Suprapubic skin (tissue), 4 donors: ENCODE measurements around the gene IRS2. TPM values are rescaled to one million over a fixed set of nuclear protein-coding genes. Genes with fewer than 3 reads are reported as not detected.

Source experiments
- DNase-seq, 2 donors: peaks; one replicate each; pipeline ENCODE4 v3.0.0-alpha.2; 2019; ENCODE audit warnings: low spot score in 2 of 2
- H3K27ac ChIP-seq: fragments of 200-600 bp; sonication (generic); one replicate; pipeline ENCODE4 v1.5.1; 2019
- H3K27me3 ChIP-seq: fragments of 200-600 bp; sonication (generic); one replicate; pipeline ENCODE4 v1.5.1; 2019
- H3K36me3 ChIP-seq: fragments of 200-600 bp; sonication (generic); one replicate; pipeline ENCODE4 v1.5.1; 2019
- H3K4me1 ChIP-seq: fragments of 200-600 bp; sonication (generic); one replicate; pipeline ENCODE4 v1.5.1; 2019
- H3K4me3 ChIP-seq: fragments of 200-600 bp; sonication (generic); one replicate; pipeline ENCODE4 v1.5.1; 2019; ENCODE audit warnings: mild to moderate bottlenecking
- H3K9me3 ChIP-seq: fragments of 200-600 bp; sonication (generic); one replicate; pipeline ENCODE4 v1.5.1; 2019
- EP300 ChIP-seq: sonication (generic); formaldehyde crosslinking; IDR thresholded peaks from one replicate; pipeline ENCODE4 v1.6.1; 2017; ENCODE audit warnings: antibody characterized with exemption
- POLR2A ChIP-seq, 2 donors: fragments of 450-650 bp; IDR thresholded peaks; one replicate each; pipeline ENCODE4 v1.6.1; 2017; ENCODE audit warnings: antibody characterized with exemption in 2 of 2, mild to moderate bottlenecking in 2 of 2, moderate library complexity in 2 of 2
- POLR2AphosphoS5 ChIP-seq, 3 donors: sonication (generic); formaldehyde crosslinking; IDR thresholded peaks; one replicate each; pipeline ENCODE4 v1.6.1; 2017; ENCODE audit warnings: antibody characterized with exemption in 3 of 3
- WGBS: methylation state at CpG from one replicate; pipeline ENCODE4 v1.1.5; 2018; 5-methylcytosine and 5-hydroxymethylcytosine counted together
- total RNA-seq, 4 donors: library from RNA; depleted of rRNA; stranded (reverse); fragments of >200 nt; gene quantifications; one replicate each; pipeline ENCODE4 v1.1.0, GENCODE V29; 2016
- TF ChIP-seq, protein P1 (sequence below), 2 donors: fragments of 200-600 bp in 1 of 2; fragments of 450-650 bp in 1 of 2; sonication (generic) in 1 of 2; IDR thresholded peaks; one replicate each; pipeline ENCODE4 v1.5.1; 2016 to 2019; ENCODE audit warnings: antibody characterized with exemption in 2 of 2, mild to moderate bottlenecking in 1 of 2, moderate library complexity in 1 of 2

IRS2 gene
- total RNA-seq, 4 donors from 2014 or later: 41.1 to 62.5 (median 51.8) TPM

DNA sequence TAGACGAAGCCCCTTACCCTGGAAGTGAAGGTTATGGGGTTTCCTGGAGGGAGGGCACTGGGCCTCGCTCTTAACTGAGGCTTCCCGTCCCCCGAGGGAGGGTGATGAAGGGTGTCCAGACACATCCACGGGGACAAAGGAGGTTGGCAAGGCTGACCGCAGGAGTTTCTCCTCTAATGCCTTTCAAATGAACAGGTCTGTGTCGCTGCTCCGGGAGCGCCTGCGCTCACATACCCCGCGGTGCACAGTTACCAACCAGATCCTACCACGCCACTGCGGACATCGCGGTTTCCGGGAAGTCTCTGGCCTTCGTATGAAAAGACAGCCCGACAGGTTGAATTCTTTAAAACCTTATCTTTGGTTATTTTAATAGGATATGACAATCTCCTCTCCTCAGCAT, 41.3 kb downstream of the IRS2 start:
- H3K9me3 ChIP-seq: no peaks in the 10 kb centered on the region
- DNase-seq: no peak
- no peaks in the 10 kb centered on the region for H3K27me3 ChIP-seq
- WGBS: 96% methylated on average over 15 of the region's 19 CpGs
- no peak overlapping the region for H3K4me3 ChIP-seq
- no peak for TF ChIP-seq POLR2A (IDR thresholded peaks at IDR 0.05)
- TF ChIP-seq POLR2AphosphoS5 (IDR thresholded peaks at IDR 0.05): no peak
- TF ChIP-seq, protein P1, sequence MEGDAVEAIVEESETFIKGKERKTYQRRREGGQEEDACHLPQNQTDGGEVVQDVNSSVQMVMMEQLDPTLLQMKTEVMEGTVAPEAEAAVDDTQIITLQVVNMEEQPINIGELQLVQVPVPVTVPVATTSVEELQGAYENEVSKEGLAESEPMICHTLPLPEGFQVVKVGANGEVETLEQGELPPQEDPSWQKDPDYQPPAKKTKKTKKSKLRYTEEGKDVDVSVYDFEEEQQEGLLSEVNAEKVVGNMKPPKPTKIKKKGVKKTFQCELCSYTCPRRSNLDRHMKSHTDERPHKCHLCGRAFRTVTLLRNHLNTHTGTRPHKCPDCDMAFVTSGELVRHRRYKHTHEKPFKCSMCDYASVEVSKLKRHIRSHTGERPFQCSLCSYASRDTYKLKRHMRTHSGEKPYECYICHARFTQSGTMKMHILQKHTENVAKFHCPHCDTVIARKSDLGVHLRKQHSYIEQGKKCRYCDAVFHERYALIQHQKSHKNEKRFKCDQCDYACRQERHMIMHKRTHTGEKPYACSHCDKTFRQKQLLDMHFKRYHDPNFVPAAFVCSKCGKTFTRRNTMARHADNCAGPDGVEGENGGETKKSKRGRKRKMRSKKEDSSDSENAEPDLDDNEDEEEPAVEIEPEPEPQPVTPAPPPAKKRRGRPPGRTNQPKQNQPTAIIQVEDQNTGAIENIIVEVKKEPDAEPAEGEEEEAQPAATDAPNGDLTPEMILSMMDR (IDR thresholded peaks at IDR 0.05): no peak
- no peak for TF ChIP-seq EP300
- H3K36me3 ChIP-seq: no peaks in the 10 kb centered on the region
- H3K27ac ChIP-seq: no peak overlapping the region
- peaks cover 14% of the 10 kb centered on the region for H3K4me1 ChIP-seq

- no peaks in the 10 kb centered on the region for H3K36me3 ChIP-seq
- TF ChIP-seq POLR2AphosphoS5 (IDR thresholded peaks at IDR 0.05) (no peak), EP300 (no peak), POLR2A (IDR thresholded peaks at IDR 0.05) (no peak)
- TF ChIP-seq, protein P1 (IDR thresholded peaks at IDR 0.05): no peak
- no peak for DNase-seq
- H3K4me3 ChIP-seq: no peak overlapping the region
- no peaks in the 10 kb centered on the region for H3K9me3 ChIP-seq
- no peaks in the 10 kb centered on the region for H3K27me3 ChIP-seq
- H3K4me1 ChIP-seq: peaks cover 14% of the 10 kb centered on the region
- no peak overlapping the region for H3K27ac ChIP-seq
- WGBS: 74% methylated on average over 17 of the region's 23 CpGs
Observed at GRCh38 chr13:109744512-109745051, 41.8 kb downstream of the IRS2 start.

DNA sequence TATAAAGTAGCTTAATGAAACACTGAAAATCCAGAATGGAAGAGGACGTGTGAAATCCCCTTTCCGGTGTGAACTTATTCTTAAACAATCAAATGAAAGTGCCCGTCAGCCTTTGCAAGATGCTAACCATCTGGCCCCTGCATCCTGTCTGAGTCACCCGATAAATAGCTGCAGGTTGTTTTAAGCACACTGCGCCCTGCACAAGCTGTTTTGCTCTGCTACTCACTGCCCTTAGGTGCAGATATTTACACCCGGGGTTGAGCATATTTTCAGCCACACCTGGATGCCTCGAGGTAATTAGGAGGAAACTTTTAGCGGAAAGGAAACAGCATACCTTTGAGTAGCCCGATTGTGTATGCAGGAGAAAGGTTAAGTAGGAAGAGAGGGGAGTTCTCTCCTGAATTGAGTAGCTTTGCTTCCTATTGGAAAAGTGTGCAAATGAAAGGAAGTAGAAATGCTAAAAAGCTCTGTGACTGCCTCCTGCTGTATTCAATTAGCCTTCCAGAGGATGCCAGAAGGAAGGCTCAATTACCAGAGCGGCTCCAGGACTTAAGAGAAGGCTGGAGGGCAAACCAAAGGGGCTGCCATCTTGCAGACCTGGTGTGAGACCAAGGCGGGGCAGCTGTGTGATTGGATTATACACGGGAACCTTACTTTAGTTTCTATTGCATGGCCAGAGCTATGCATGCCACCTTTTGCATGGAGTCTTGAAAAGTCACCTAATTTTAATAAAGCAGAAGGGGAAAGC, 42.5 kb downstream of the IRS2 start:
- 28% methylated on average over 12 of the region's 12 CpGs for whole genome bisulfite sequencing
- H3K4me1 ChIP-seq: peaks cover 14% of the 10 kb centered on the region
- no peaks in the 10 kb centered on the region for H3K27me3 ChIP-seq
- H3K27ac ChIP-seq: no peak overlapping the region
- no peak for DNase-seq
- TF ChIP-seq POLR2A (IDR thresholded peaks at IDR 0.05): no peak
- TF ChIP-seq, protein P1 (IDR thresholded peaks at IDR 0.05): no peak
- no peak for TF ChIP-seq POLR2AphosphoS5 (IDR thresholded peaks at IDR 0.05)
- TF ChIP-seq EP300: no peak
- no peak overlapping the region for H3K4me3 ChIP-seq
- no peaks in the 10 kb centered on the region for H3K9me3 ChIP-seq
- no peaks in the 10 kb centered on the region for H3K36me3 ChIP-seq

DNA sequence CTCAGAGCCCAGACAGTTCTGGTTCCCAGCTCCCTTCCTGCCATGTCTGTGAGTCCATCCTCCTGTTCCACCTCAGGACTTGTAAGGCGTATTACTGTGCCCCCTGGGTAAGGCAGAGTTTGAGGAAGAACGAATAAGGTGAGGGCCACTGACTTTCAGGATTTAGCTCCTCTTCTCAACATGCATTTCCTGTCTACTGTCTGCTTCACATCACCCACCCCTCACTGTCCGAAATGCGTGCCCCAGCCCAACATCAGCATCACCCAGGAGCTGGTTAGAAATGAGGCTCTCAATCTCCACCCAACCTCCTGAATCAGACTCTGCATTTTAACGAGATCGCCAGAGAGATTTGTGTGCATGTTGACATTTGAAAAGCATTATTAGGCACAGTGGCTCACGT, 44.4 kb downstream of the IRS2 start:
- no peak overlapping the region for H3K27ac ChIP-seq
- no peaks in the 10 kb centered on the region for H3K36me3 ChIP-seq
- no peaks in the 10 kb centered on the region for H3K9me3 ChIP-seq
- H3K27me3 ChIP-seq: no peaks in the 10 kb centered on the region
- DNase-seq: no peak
- TF ChIP-seq EP300 (no peak), POLR2A (IDR thresholded peaks at IDR 0.05) (no peak), POLR2AphosphoS5 (IDR thresholded peaks at IDR 0.05) (no peak)
- TF ChIP-seq, protein P1 (IDR thresholded peaks at IDR 0.05): no peak
- WGBS: 84% methylated on average over 7 of the region's 7 CpGs
- H3K4me3 ChIP-seq: no peak overlapping the region
- peaks cover 14% of the 10 kb centered on the region for H3K4me1 ChIP-seq

DNA sequence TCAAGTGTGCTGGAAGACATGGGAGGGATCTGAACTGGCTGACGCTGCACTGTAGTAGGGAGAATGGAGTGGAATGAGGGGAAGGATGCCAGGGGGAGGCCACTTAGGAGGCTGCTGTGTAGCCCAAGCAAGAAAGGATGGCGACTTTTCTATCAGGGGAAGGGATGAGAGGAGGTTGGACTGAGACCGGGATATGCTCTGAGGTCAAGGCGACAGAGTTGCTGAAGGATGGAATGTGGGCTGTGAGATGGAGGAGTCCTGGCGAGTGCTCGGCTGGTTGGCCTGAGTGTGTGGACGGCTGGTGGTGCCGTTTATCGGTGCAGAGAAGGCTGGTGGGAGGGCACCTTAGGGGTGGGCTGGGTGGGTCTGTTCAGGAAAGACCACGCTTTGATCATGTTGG, 45.7 kb downstream of the IRS2 start:
- TF ChIP-seq, protein P1 (IDR thresholded peaks at IDR 0.05): no peak
- no peak for TF ChIP-seq EP300
- no peak for TF ChIP-seq POLR2A (IDR thresholded peaks at IDR 0.05)
- no peak for TF ChIP-seq POLR2AphosphoS5 (IDR thresholded peaks at IDR 0.05)
- Histone ChIP-seq H3K4me3 (no peak overlapping the region), H3K27me3 (no peaks in the 10 kb centered on the region), H3K27ac (no peak overlapping the region), H3K4me1 (peaks cover 14% of the 10 kb centered on the region), H3K9me3 (no peaks in the 10 kb centered on the region), H3K36me3 (no peaks in the 10 kb centered on the region)
- 89% methylated on average over 10 of the region's 10 CpGs for WGBS
- DNase-seq: no peak
